SK-N-SH (cell line): ENCODE data around the gene OBSCN. TPM values are rescaled to one million over a fixed set of nuclear protein-coding genes. Genes with fewer than 3 reads are reported as not detected.

Experiments used
- CTCF ChIA-PET: fragments of 300-600, 350-600 bp; formaldehyde crosslinking; extraction: SDS; loops from one replicate; lab custom pipeline; 2021; lab: Yijun Ruan, JAX
- POLR2A ChIA-PET: fragments of 350-600 bp; sonication (Branson Sonifier 250); formaldehyde crosslinking; extraction: SDS; loops from one replicate; lab custom pipeline; 2020; ENCODE audit warnings: antibody characterized with exemption, inconsistent platforms; lab: Yijun Ruan, JAX
- DNase-seq: peaks from one replicate; pipeline ENCODE4 v3.0.0; 2012
- H2AFZ ChIP-seq: fragments of 200-600 bp; sonication (generic); 2 replicates; pipeline ENCODE4 v1.8.1; 2016; ENCODE audit warnings: antibody characterized with exemption, mild to moderate bottlenecking, low read depth
- H3F3A ChIP-seq: fragments of 200-600 bp; sonication (generic); replicated peaks from 2 replicates; pipeline ENCODE3; 2016; ENCODE audit warnings: antibody characterized with exemption, mild to moderate bottlenecking; ENCODE audit not compliant: insufficient read depth
- H3K27ac ChIP-seq, 2 experiments: fragments of 200-500 bp in 1 of 2; fragments of 200-600 bp in 1 of 2; sonication (Bioruptor generic) in 1 of 2; sonication (generic), shearing (Covaris generic) in 1 of 2; 2 replicates each; pipeline versions ENCODE4 v1.5.1 to v1.6.1; 2014 to 2016; ENCODE audit warnings: low read depth in 2 of 2, inconsistent platforms in 1 of 2, low read length in 1 of 2, mild to moderate bottlenecking in 1 of 2, mixed read lengths in 1 of 2
- H3K27me3 ChIP-seq: fragments of 200-600 bp; sonication (generic), shearing (Covaris generic); 2 replicates; pipeline ENCODE4 v1.6.1; 2016; ENCODE audit warnings: mixed run types; ENCODE audit not compliant: insufficient read depth
- H3K36me3 ChIP-seq, 2 experiments: fragments of 200-500 bp in 1 of 2; fragments of 200-600 bp in 1 of 2; sonication (Bioruptor generic) in 1 of 2; sonication (generic) in 1 of 2; replicated peaks in 1 of 2; 2 replicates each; pipeline versions ENCODE3 to v1.5.1; 2014 to 2016; ENCODE audit warnings: low read length in 1 of 2, mild to moderate bottlenecking in 1 of 2; ENCODE audit not compliant: insufficient read depth in 2 of 2, control insufficient read depth in 1 of 2
- H3K4me1 ChIP-seq, 2 experiments: fragments of 200-500 bp in 1 of 2; fragments of 200-600 bp in 1 of 2; sonication (Bioruptor generic) in 1 of 2; sonication (generic), shearing (Covaris generic) in 1 of 2; 2 replicates each; pipeline versions ENCODE4 v1.5.1 to v1.6.1; 2014 to 2016; ENCODE audit warnings: low read depth in 1 of 2, low read length in 1 of 2, mixed run types in 1 of 2; ENCODE audit not compliant: insufficient read depth in 2 of 2, control insufficient read depth in 1 of 2
- H3K4me2 ChIP-seq: fragments of 200-600 bp; sonication (generic), shearing (Covaris generic); 2 replicates; pipeline ENCODE4 v1.6.1; 2017; ENCODE audit warnings: mixed run types
- H3K4me3 ChIP-seq, 2 experiments: fragments of 200-500 bp in 1 of 2; fragments of 200-600 bp in 1 of 2; sonication (Bioruptor generic) in 1 of 2; sonication (generic), shearing (Covaris generic) in 1 of 2; 2 replicates each; pipeline versions ENCODE4 v1.5.1 to v1.8.1; 2014 to 2016; ENCODE audit warnings: low read depth in 2 of 2, inconsistent platforms in 1 of 2, low read length in 1 of 2, mild to moderate bottlenecking in 1 of 2, mixed read lengths in 1 of 2, moderate library complexity in 1 of 2
- H3K79me2 ChIP-seq: fragments of 200-600 bp; sonication (generic); 2 replicates; pipeline ENCODE4 v1.8.1; 2017; ENCODE audit warnings: mild to moderate bottlenecking; ENCODE audit not compliant: insufficient read depth
- H3K9ac ChIP-seq: fragments of 200-600 bp; sonication (generic); 2 replicates; pipeline ENCODE4 v1.6.1; 2017; ENCODE audit warnings: mixed run types
- H3K9me2 ChIP-seq: fragments of 200-600 bp; sonication (generic); 2 replicates; pipeline ENCODE4 v1.6.1; 2017; ENCODE audit warnings: mixed run types
- H3K9me3 ChIP-seq: fragments of 200-600 bp; sonication (generic); 2 replicates; pipeline ENCODE4 v1.6.1; 2017; ENCODE audit warnings: mixed run types, mild to moderate bottlenecking, moderate library complexity
- H4K20me1 ChIP-seq: fragments of 200-600 bp; sonication (generic); 2 replicates; pipeline ENCODE4 v1.6.1; 2017; ENCODE audit warnings: mild to moderate bottlenecking, mixed run types; ENCODE audit not compliant: insufficient read depth
- ELF1 ChIP-seq: IDR thresholded peaks from 2 replicates; pipeline ENCODE4 v1.4.0; 2012
- EP300 ChIP-seq, 2 experiments: IDR thresholded peaks; 2 replicates each; pipeline versions ENCODE4 v1.4.0 to v1.6.1; 2012; ENCODE audit warnings: borderline replicate concordance in 1 of 2, low read depth in 1 of 2, low read length in 1 of 2
- FOSL2 ChIP-seq: IDR thresholded peaks from 2 replicates; pipeline ENCODE4 v1.4.0; 2012; ENCODE audit warnings: low read depth, mild to moderate bottlenecking, moderate library complexity, borderline replicate concordance
- FOXJ3 ChIP-seq: sonication (generic); formaldehyde crosslinking; IDR thresholded peaks from 2 replicates; pipeline ENCODE4 v1.5.1; 2020; ENCODE audit warnings: mild to moderate bottlenecking, missing genetic modification reagents
- GATA2 ChIP-seq: sonication (generic); formaldehyde crosslinking; IDR thresholded peaks from 2 replicates; pipeline ENCODE4 v1.5.0; 2020; ENCODE audit warnings: mild to moderate bottlenecking, missing genetic modification reagents
- NFIC ChIP-seq: IDR thresholded peaks from 2 replicates; pipeline ENCODE4 v1.4.0; 2012; ENCODE audit warnings: borderline replicate concordance
- NRF1 ChIP-seq: IDR thresholded peaks from 2 replicates; pipeline ENCODE4 v1.6.1; 2012; ENCODE audit warnings: low read depth, mild to moderate bottlenecking, low read length
- POLR2AphosphoS5 ChIP-seq: IDR thresholded peaks from 2 replicates; pipeline ENCODE4 v1.6.1; 2012; ENCODE audit warnings: low read depth, low read length
- RCOR1 ChIP-seq: fragments of 150-350 bp; IDR thresholded peaks from 2 replicates; pipeline ENCODE4 v1.6.1; 2017; ENCODE audit warnings: antibody characterized with exemption, low read length
- RFX5 ChIP-seq: IDR thresholded peaks from 2 replicates; pipeline ENCODE4 v1.6.1; 2012; ENCODE audit warnings: mild to moderate bottlenecking, improper control_type of control experiment, low read length
- SMC3 ChIP-seq: IDR thresholded peaks from 2 replicates; pipeline ENCODE4 v1.6.1; 2012; ENCODE audit warnings: low read depth, low read length, improper control_type of control experiment
- TAF1 ChIP-seq: IDR thresholded peaks from 2 replicates; pipeline ENCODE4 v1.6.1; 2012; ENCODE audit warnings: low read depth, mild to moderate bottlenecking, low read length, moderate library complexity, borderline replicate concordance
- TEAD4 ChIP-seq: IDR thresholded peaks from 2 replicates; pipeline ENCODE4 v1.4.0; 2012; ENCODE audit warnings: mild to moderate bottlenecking, borderline replicate concordance; ENCODE audit not compliant: insufficient read depth
- WGBS: methylation state at CpG from one replicate; pipeline ENCODE4 v1.1.6; 2017; ENCODE audit warnings: low lambda C conversion rate; 5-methylcytosine and 5-hydroxymethylcytosine counted together
- polyA plus RNA-seq, 3 experiments: library from polyadenylated mRNA; depleted of rRNA; stranded (reverse); fragments of >200 nt; gene quantifications; 2 replicates each; pipeline ENCODE4 v1.2.3, GENCODE V29; 2012
- TF ChIP-seq, protein P1 (sequence below): IDR thresholded peaks from 2 replicates; pipeline ENCODE4; 2012
- TF ChIP-seq, protein P2 (sequence below): IDR thresholded peaks from 2 replicates; pipeline ENCODE4 v1.6.1; 2012; ENCODE audit warnings: mild to moderate bottlenecking, low read depth, low read length, moderate library complexity
- TF ChIP-seq, protein P3 (sequence below): IDR thresholded peaks from 2 replicates; pipeline ENCODE4 v1.4.0; 2012; ENCODE audit warnings: low read depth

The OBSCN gene
- polyA plus RNA-seq, 1 of the 3 experiments (the other 2 are of a cell fraction) = 4.0 TPM

GRCh38 chr1:228414511-228415211, 206.8 kb downstream of the OBSCN start:
- Histone ChIP-seq H3K9me2 (no peaks in the 10 kb centered on the region), H3K4me2 (no peak overlapping the region), H3K9me3 (no peaks in the 10 kb centered on the region), H3K4me3 (no peak overlapping the region), H3K36me3 (peaks cover 0 to 3% of the 10 kb centered on the region in 2 experiments), H2AFZ (no peak overlapping the region), H3K9ac (no peak overlapping the region), H3F3A (no peaks in the 10 kb centered on the region), H3K27me3 (no peaks in the 10 kb centered on the region), H3K4me1 (peaks cover 0 to 11% of the 10 kb centered on the region in 2 experiments; a peak in 2 of 4 replicates), H4K20me1 (no peaks in the 10 kb centered on the region), H3K79me2 (no peaks in the 10 kb centered on the region), H3K27ac (no peak overlapping the region)
- CTCF ChIA-PET = interaction anchor here (0.6 to 1.0 kb wide), 5 partner anchors 8 to 74 kb away, joined by 3 to 5 read pairs (median 3); partner anchors contain the start of gene TRIM11
- POLR2A ChIA-PET = no interaction called here
- DNase-seq = no peak
- TF ChIP-seq, protein P1, sequence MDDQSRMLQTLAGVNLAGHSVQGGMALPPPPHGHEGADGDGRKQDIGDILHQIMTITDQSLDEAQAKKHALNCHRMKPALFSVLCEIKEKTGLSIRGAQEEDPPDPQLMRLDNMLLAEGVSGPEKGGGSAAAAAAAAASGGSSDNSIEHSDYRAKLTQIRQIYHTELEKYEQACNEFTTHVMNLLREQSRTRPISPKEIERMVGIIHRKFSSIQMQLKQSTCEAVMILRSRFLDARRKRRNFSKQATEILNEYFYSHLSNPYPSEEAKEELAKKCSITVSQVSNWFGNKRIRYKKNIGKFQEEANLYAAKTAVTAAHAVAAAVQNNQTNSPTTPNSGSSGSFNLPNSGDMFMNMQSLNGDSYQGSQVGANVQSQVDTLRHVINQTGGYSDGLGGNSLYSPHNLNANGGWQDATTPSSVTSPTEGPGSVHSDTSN = no peak
- TF ChIP-seq RFX5 = no peak
- TF ChIP-seq, protein P2, sequence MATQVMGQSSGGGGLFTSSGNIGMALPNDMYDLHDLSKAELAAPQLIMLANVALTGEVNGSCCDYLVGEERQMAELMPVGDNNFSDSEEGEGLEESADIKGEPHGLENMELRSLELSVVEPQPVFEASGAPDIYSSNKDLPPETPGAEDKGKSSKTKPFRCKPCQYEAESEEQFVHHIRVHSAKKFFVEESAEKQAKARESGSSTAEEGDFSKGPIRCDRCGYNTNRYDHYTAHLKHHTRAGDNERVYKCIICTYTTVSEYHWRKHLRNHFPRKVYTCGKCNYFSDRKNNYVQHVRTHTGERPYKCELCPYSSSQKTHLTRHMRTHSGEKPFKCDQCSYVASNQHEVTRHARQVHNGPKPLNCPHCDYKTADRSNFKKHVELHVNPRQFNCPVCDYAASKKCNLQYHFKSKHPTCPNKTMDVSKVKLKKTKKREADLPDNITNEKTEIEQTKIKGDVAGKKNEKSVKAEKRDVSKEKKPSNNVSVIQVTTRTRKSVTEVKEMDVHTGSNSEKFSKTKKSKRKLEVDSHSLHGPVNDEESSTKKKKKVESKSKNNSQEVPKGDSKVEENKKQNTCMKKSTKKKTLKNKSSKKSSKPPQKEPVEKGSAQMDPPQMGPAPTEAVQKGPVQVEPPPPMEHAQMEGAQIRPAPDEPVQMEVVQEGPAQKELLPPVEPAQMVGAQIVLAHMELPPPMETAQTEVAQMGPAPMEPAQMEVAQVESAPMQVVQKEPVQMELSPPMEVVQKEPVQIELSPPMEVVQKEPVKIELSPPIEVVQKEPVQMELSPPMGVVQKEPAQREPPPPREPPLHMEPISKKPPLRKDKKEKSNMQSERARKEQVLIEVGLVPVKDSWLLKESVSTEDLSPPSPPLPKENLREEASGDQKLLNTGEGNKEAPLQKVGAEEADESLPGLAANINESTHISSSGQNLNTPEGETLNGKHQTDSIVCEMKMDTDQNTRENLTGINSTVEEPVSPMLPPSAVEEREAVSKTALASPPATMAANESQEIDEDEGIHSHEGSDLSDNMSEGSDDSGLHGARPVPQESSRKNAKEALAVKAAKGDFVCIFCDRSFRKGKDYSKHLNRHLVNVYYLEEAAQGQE = no peak
- no peak for TF ChIP-seq RCOR1
- no peak for TF ChIP-seq SMC3
- no peak for TF ChIP-seq FOSL2
- no peak for TF ChIP-seq TEAD4
- no peak for TF ChIP-seq NRF1
- TF ChIP-seq EP300 (IDR thresholded peaks at IDR 0.05; ENCODE audit: borderline replicate concordance in 1 of 2, low read depth in 1 of 2, low read length in 1 of 2) = no peak
- TF ChIP-seq, protein P3, sequence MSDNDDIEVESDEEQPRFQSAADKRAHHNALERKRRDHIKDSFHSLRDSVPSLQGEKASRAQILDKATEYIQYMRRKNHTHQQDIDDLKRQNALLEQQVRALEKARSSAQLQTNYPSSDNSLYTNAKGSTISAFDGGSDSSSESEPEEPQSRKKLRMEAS = no peak
- no peak for TF ChIP-seq POLR2AphosphoS5
- no peak for TF ChIP-seq TAF1
- no peak for TF ChIP-seq FOXJ3
- TF ChIP-seq GATA2 = no peak
- TF ChIP-seq ELF1 = no peak
- TF ChIP-seq NFIC = no peak
- WGBS = 92% methylated on average over 22 of the region's 25 CpGs
